Measurements from ENCODE around the gene RABGAP1L.

Gene RABGAP1L

DNA sequence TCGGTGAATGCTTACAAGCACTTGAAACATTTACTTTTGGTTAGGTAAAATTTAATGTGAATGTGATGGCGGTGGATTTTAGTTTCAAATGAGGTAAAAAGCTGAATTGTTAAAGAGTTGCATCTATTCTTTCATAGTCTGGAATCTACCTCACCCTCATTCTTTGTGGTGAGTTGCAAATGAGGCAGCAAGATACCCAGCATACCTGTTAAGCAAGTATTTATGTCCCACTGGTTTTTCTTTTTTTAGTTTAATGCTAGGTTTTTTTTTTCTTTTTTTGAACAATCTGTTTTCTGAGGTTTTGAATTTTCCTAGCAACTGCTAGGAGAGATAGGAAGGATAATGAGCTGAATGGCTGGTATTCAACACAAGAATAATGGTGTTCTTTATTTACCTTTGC, 712.6 kb downstream of the RABGAP1L start:
- no peak for DNase-seq (ENCODE audit: low read depth)
- no peak overlapping the region for H3K4me3 ChIP-seq (ENCODE audit: low read depth, low read length)
- TF ChIP-seq, protein P1, sequence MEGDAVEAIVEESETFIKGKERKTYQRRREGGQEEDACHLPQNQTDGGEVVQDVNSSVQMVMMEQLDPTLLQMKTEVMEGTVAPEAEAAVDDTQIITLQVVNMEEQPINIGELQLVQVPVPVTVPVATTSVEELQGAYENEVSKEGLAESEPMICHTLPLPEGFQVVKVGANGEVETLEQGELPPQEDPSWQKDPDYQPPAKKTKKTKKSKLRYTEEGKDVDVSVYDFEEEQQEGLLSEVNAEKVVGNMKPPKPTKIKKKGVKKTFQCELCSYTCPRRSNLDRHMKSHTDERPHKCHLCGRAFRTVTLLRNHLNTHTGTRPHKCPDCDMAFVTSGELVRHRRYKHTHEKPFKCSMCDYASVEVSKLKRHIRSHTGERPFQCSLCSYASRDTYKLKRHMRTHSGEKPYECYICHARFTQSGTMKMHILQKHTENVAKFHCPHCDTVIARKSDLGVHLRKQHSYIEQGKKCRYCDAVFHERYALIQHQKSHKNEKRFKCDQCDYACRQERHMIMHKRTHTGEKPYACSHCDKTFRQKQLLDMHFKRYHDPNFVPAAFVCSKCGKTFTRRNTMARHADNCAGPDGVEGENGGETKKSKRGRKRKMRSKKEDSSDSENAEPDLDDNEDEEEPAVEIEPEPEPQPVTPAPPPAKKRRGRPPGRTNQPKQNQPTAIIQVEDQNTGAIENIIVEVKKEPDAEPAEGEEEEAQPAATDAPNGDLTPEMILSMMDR (IDR thresholded peaks at IDR 0.05; ENCODE audit: low read depth, low read length, missing control alignments): no peak
- in situ Hi-C loops (cut with HindIII; ENCODE audit: low sequenced_read_pairs): no loop called here

- H3K4me3 ChIP-seq (ENCODE audit: low read depth, low read length): no peak overlapping the region
- TF ChIP-seq, protein P1 (IDR thresholded peaks at IDR 0.05; ENCODE audit: low read depth, low read length, missing control alignments): no peak
- no peak for DNase-seq (ENCODE audit: low read depth)
- in situ Hi-C loops (cut with HindIII; ENCODE audit: low sequenced_read_pairs): no loop called here
These were observed 713.3 kb downstream of the RABGAP1L start for GRCh38 chr1:174872615-174873058.

DNA sequence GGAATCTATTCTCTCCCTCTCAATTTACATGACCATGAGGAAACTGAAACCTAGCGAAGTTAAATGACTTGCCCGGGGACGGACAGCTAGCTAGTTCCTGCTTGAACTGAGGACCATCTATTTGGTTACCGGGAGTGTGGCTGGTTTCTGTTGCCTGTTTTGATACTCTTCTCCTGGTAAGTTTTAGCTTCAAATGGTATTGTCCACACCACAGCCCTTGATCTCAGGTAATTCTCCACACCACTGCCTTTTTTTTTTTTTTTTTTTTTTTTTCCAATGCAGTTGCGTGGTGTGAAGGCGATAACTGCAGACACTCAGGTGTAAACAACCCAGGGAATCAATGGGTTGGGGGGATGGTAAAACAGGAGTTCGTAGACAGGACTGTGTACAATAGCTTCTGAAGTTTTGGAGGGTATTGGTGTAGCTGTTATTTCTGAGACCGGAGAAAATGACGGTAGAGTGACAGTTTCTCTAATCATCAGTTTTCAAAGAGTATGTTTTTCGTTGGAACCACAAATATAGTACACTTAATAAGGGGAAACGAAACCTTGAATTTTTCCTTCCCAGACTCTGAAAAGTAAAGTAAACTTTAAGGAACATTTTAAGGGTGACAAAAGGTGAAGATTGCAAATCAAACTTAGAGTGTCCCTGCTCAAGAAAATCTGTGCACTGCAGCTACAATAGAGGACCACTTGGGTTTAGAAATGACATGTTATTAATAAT, 715.2 kb downstream of the RABGAP1L start:
- DNase-seq (ENCODE audit: low read depth): no peak
- H3K4me3 ChIP-seq (ENCODE audit: low read depth, low read length): no peak overlapping the region
- TF ChIP-seq, protein P1 (IDR thresholded peaks at IDR 0.05; ENCODE audit: low read depth, low read length, missing control alignments): no peak

DNA sequence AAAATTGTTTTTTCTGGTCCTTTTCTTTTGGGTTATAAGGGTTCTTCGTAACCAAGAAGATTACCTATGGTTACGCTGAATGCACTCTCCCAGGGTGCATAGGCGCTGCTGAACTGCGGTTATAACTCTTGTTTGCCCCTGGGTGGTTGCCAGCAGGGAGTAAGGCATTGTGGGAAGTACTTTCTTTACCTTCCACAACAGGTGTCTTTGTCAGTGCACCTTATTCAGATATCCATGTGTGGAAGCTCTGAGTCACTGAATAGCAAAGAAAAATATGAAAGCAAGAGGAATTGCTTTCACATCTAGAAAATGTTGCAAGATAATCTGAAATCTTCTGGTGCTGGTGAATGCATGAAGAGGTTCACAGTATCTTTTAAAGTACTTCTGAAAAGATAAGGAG, 716.0 kb downstream of the RABGAP1L start:
- TF ChIP-seq, protein P1 (IDR thresholded peaks at IDR 0.05; ENCODE audit: low read depth, low read length, missing control alignments): no peak
- DNase-seq (ENCODE audit: low read depth): no peak
- in situ Hi-C loops (cut with HindIII; ENCODE audit: low sequenced_read_pairs): no loop called here
- no peak overlapping the region for H3K4me3 ChIP-seq (ENCODE audit: low read depth, low read length)

More for the DNA sequence above, 715.2 kb downstream of the RABGAP1L start:
- in situ Hi-C loops (cut with HindIII; ENCODE audit: low sequenced_read_pairs): no loop called here

DNA sequence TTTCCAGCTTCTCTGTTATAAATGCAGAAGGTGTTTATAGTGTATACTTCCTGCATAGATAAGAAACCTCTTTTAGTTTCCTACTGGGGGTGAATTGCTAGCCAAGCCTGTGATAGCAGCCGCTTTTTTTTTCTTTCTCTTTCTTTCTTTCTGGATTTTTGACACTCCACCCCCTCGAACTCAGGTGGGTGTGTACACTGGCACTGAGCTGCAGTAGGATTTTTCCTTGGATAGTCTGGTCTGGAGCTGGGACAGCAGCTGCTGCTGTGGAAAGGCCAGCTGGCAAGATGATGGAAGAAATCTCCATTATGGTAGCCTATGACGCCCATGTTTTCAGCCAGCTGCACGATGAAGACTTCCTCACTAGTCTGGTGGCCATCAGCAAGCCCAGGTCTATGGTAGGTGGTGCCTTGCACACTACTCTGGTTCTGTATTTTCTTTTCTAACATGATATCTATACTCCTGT, 717.9 kb downstream of the RABGAP1L start:
- no peak overlapping the region for H3K4me3 ChIP-seq (ENCODE audit: low read depth, low read length)
- no peak for DNase-seq (ENCODE audit: low read depth)
- in situ Hi-C loops (cut with HindIII; ENCODE audit: low sequenced_read_pairs): no loop called here
- TF ChIP-seq, protein P1 (IDR thresholded peaks at IDR 0.05; ENCODE audit: low read depth, low read length, missing control alignments): no peak

DNA sequence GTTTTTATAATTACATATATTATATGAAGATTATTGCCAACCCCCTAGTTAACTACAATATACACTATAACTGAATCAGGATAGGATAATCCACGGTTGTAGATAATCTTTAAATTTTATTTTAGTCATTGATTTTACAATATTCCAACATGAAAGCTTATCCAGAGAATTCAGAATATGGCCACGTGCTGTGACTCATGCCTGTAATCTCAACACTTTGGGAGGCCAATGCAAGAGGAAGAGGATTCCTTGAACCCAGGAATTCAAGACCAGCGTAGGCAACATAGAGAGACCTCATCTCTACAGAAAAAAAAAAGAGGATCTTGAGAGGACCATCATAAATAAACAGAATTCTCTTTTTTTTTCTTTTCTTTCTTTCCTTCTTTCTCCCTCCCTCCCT, 720.9 kb downstream of the RABGAP1L start:
- TF ChIP-seq, protein P1 (IDR thresholded peaks at IDR 0.05; ENCODE audit: low read depth, low read length, missing control alignments): no peak
- no peak overlapping the region for H3K4me3 ChIP-seq (ENCODE audit: low read depth, low read length)
- in situ Hi-C loops (cut with HindIII; ENCODE audit: low sequenced_read_pairs): no loop called here
- DNase-seq (ENCODE audit: low read depth): no peak
